Bronchial epithelial cell (primary cell): ENCODE measurements around the gene OTOF. TPM values are rescaled to one million over a fixed set of nuclear protein-coding genes. Genes with fewer than 3 reads are reported as not detected.

Experiments
- DNase-seq: peaks from one replicate; pipeline ENCODE4 v3.0.0-alpha.2; 2010; ENCODE audit warnings: low read depth
- FAIRE-seq: peaks from 2 replicates; lab custom pipeline; 2011; peaks lifted over from hg19 to GRCh38; lab: Jason Lieb, UNC
- H3K27me3 ChIP-seq: 2 replicates; pipeline ENCODE4 v1.5.1; 2011; ENCODE audit warnings: low read length; ENCODE audit not compliant: control insufficient read depth, insufficient read depth
- H3K36me3 ChIP-seq: 2 replicates; pipeline ENCODE4 v1.5.1; 2011; ENCODE audit warnings: low read length; ENCODE audit not compliant: control insufficient read depth, insufficient read depth
- H3K4me3 ChIP-seq: 2 replicates; pipeline ENCODE4 v1.5.1; 2011; ENCODE audit warnings: mild to moderate bottlenecking, low read depth, low read length, control low read depth
- total RNA-seq: library from RNA; depleted of rRNA; stranded (reverse); fragments of >200 nt; gene quantifications from 2 replicates; pipeline ENCODE4 v1.2.1, GENCODE V29; 2014
- TF ChIP-seq, protein P1 (sequence below): IDR thresholded peaks from 2 replicates; pipeline ENCODE4 v1.5.1; 2011; ENCODE audit warnings: mild to moderate bottlenecking, moderate library complexity, low read length, control low read depth, inconsistent platforms; ENCODE audit not compliant: insufficient read depth, severe bottlenecking

Gene OTOF
- total RNA-seq, 1 donor from 2014 or later: not detected

GRCh38 chr2:26464390-26465265 lies 13.3 kb downstream of the OTOF start:
- FAIRE-seq: no peak
- Histone ChIP-seq H3K36me3 (no peaks in the 10 kb centered on the region), H3K27me3 (no peaks in the 10 kb centered on the region), H3K4me3 (no peak overlapping the region)
- DNase-seq: no peak
- TF ChIP-seq, protein P1, sequence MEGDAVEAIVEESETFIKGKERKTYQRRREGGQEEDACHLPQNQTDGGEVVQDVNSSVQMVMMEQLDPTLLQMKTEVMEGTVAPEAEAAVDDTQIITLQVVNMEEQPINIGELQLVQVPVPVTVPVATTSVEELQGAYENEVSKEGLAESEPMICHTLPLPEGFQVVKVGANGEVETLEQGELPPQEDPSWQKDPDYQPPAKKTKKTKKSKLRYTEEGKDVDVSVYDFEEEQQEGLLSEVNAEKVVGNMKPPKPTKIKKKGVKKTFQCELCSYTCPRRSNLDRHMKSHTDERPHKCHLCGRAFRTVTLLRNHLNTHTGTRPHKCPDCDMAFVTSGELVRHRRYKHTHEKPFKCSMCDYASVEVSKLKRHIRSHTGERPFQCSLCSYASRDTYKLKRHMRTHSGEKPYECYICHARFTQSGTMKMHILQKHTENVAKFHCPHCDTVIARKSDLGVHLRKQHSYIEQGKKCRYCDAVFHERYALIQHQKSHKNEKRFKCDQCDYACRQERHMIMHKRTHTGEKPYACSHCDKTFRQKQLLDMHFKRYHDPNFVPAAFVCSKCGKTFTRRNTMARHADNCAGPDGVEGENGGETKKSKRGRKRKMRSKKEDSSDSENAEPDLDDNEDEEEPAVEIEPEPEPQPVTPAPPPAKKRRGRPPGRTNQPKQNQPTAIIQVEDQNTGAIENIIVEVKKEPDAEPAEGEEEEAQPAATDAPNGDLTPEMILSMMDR: no peak

GRCh38 chr2:26463244-26464192 lies 14.4 kb downstream of the OTOF start:
- Histone ChIP-seq H3K36me3 (no peaks in the 10 kb centered on the region), H3K4me3 (no peak overlapping the region), H3K27me3 (no peaks in the 10 kb centered on the region)
- TF ChIP-seq, protein P1: no peak
- DNase-seq (no peak), FAIRE-seq (no peak)

DNA sequence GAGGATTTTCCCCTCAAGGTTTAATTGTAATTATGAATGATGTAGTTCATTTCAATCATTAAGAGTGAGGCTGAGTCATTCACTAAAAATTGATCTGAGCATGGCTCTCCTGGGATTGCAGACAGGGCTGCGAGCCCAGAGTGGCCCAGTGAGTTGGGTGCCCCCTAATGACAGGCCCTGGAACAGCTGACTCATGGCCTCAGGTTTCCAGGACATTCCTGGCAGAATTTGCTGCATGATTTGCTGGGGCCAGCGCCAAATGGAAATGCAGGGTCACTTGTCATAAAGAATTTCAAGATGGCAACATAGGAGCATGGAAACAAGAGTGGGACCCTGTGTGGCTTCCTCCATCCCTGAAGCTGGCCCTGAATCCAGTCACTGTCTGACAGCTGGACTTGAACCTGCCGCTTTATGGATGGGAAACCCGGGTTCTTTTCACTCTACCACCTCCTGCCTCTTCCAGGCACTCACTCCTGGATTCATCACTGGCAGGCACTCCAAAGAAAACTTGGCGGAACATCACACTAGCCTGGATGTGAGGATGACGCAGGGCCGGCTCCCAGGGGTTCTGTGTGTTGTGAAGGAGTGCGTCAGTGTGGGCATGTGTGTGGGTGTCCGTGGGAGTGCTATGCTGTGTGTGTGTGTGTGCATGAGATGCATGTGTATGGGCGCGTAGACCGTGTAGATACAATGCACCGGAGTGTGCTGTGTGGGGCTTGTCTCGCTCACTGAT lies 15.2 kb downstream of the OTOF start:
- FAIRE-seq (no peak), DNase-seq (peak; percentile 62)
- Histone ChIP-seq H3K27me3 (peaks cover 3% of the 10 kb centered on the region), H3K4me3 (no peak overlapping the region), H3K36me3 (no peaks in the 10 kb centered on the region)
- TF ChIP-seq, protein P1: peak; percentile 72

- DNase-seq (no peak), FAIRE-seq (no peak)
- TF ChIP-seq, protein P1: no peak
- Histone ChIP-seq H3K27me3 (peaks cover 3% of the 10 kb centered on the region), H3K4me3 (no peak overlapping the region), H3K36me3 (no peaks in the 10 kb centered on the region)
Measured at GRCh38 chr2:26462100-26462499, 15.8 kb downstream of the OTOF start.

DNA sequence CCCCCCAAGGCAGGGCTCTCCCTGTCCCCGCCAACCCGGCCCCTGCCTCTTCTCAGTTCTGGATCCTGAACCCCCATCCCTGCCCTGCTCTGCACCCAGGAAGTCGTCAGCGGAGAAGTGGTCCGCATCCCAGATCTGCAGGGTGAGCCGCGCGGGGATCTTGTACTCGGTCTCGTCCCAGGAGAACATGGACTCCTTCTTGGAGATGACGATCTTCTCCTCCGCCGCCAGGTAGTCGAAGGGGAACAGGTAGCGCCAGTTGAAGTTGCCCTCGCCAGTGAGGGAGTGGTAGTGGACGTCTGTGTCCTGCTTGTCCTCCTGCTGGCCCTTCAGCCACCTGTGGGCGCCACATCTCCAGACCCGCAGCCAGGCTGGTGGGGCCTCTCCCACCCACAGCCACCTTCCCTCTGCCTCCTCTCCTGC lies 16.3 kb downstream of the OTOF start:
- Histone ChIP-seq H3K36me3 (no peaks in the 10 kb centered on the region), H3K27me3 (peaks cover 3% of the 10 kb centered on the region), H3K4me3 (no peak overlapping the region)
- TF ChIP-seq, protein P1: no peak
- FAIRE-seq (no peak), DNase-seq (no peak)
